Vagina (tissue), 2 donors: Measurements from ENCODE around the gene WNK2. TPM values are rescaled to one million over a fixed set of nuclear protein-coding genes. Genes with fewer than 3 reads are reported as not detected.

Experiments
- DNase-seq, 2 donors: peaks; one replicate each; pipeline ENCODE4 v3.0.0-alpha.2; 2017; ENCODE audit errors: extremely low spot score in 2 of 2
- H3K27ac ChIP-seq: fragments of 200-600 bp; sonication (generic); one replicate; pipeline ENCODE4 v1.5.1; 2019
- H3K27me3 ChIP-seq: fragments of 200-600 bp; sonication (generic); one replicate; pipeline ENCODE4 v1.5.1; 2019
- H3K36me3 ChIP-seq, 2 donors: fragments of 200-600 bp; sonication (generic); one replicate each; pipeline ENCODE4 v1.5.1; 2017 to 2019
- H3K4me1 ChIP-seq: fragments of 200-600 bp; sonication (generic); one replicate; pipeline ENCODE4 v1.5.1; 2019
- H3K4me3 ChIP-seq, 2 donors: fragments of 200-600 bp; sonication (generic); 1 replicate in 1 of 2; 2 replicates in 1 of 2; pipeline ENCODE4 v1.5.1; 2016 to 2019
- H3K9me3 ChIP-seq: fragments of 200-600 bp; sonication (generic); one replicate; pipeline ENCODE4 v1.5.1; 2019
- CTCF ChIP-seq, 3 experiments: fragments of 450-650 bp in 2 of 3; fragments of 200-600 bp in 1 of 3; sonication (generic) in 1 of 3; IDR thresholded peaks; one replicate each; pipeline ENCODE4 v1.5.1; 2017 to 2019; ENCODE audit warnings: antibody characterized with exemption in 3 of 3, mild to moderate bottlenecking in 2 of 3, moderate library complexity in 2 of 3
- POLR2A ChIP-seq, 2 donors: fragments of 450-650 bp; IDR thresholded peaks; one replicate each; pipeline ENCODE4 v1.6.1; 2017; ENCODE audit warnings: antibody characterized with exemption in 2 of 2, mild to moderate bottlenecking in 2 of 2, moderate library complexity in 2 of 2
- POLR2AphosphoS5 ChIP-seq, 2 donors: sonication (generic); formaldehyde crosslinking; IDR thresholded peaks; one replicate each; pipeline ENCODE4 v1.9.0; 2017; ENCODE audit warnings: antibody characterized with exemption in 2 of 2, mild to moderate bottlenecking in 2 of 2, low read depth in 1 of 2; ENCODE audit not compliant: insufficient read depth in 1 of 2
- intact Hi-C: fragments of 100-400 bp; cut with DNase I; formaldehyde crosslinking; loops from one replicate; pipeline ENCODE4 v1.15.1; 2023
- total RNA-seq: library from RNA; depleted of rRNA; stranded (reverse); fragments of >200 nt; gene quantifications from one replicate; pipeline ENCODE4 v1.2.3, GENCODE V29; 2016

The WNK2 gene
- total RNA-seq, 1 donor from 2014 or later = 24.8 TPM

GRCh38 chr9:93287189-93287552, 103.2 kb downstream of the WNK2 start:
- no peak for DNase-seq
- intact Hi-C loops = no loop called here
- peaks cover 12% of the 10 kb centered on the region for H3K4me1 ChIP-seq
- no peak overlapping the region for H3K4me3 ChIP-seq
- H3K27ac ChIP-seq = no peak overlapping the region
- no peaks in the 10 kb centered on the region for H3K36me3 ChIP-seq
- TF ChIP-seq POLR2A (IDR thresholded peaks at IDR 0.05) = no peak
- TF ChIP-seq CTCF (IDR thresholded peaks at IDR 0.05) = no peak
- TF ChIP-seq POLR2AphosphoS5 (IDR thresholded peaks at IDR 0.05; ENCODE audit: insufficient read depth in 1 of 2, low read depth in 1 of 2) = no peak
- H3K9me3 ChIP-seq = no peaks in the 10 kb centered on the region
- no peaks in the 10 kb centered on the region for H3K27me3 ChIP-seq

DNA sequence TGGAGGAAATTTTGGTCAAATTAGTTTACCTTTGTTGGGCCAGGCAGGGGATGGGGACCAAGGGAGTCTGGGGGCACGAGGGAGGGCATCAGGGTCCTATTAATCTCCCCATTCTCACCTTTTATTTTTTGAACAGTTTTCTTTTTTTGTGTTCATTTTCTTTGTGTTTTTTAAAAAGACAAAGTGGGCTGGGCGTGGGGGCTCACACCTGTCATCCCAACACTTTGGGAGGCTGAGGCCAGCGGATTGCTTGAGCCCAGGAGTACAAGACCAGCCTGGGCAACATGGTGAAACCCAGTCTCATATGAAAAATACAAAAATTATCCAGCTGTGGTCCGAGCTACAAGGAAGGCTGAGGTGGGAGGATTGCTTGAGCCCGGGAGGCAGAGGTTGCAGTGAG, 103.7 kb downstream of the WNK2 start:
- Histone ChIP-seq H3K27me3 (no peaks in the 10 kb centered on the region), H3K4me3 (no peak overlapping the region), H3K36me3 (no peaks in the 10 kb centered on the region), H3K4me1 (peaks cover 12% of the 10 kb centered on the region), H3K9me3 (no peaks in the 10 kb centered on the region), H3K27ac (no peak overlapping the region)
- intact Hi-C loops = no loop called here
- no peak for TF ChIP-seq POLR2AphosphoS5 (IDR thresholded peaks at IDR 0.05; ENCODE audit: insufficient read depth in 1 of 2, low read depth in 1 of 2)
- TF ChIP-seq CTCF (IDR thresholded peaks at IDR 0.05) = no peak
- TF ChIP-seq POLR2A (IDR thresholded peaks at IDR 0.05) = no peak
- no peak for DNase-seq

DNA sequence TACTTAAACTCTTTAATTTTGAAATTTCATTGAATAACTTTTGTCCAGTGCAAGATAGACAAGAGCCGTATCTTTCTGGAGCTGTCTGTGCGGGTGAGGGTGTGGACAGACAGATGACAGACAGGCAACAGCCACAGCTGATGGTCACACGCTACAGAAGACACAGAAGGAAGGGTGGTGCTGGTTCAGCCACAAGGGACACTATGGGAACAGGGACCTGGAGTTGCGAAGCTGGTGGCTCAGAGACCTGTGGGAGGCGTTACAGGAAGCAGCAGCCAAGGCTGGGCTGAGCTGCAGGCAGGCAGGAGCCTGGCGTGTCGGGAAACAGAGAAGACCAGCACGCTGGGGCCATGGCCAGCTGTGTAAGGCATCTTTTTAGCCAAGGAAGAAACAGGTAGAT, 104.4 kb downstream of the WNK2 start:
- Histone ChIP-seq H3K27me3 (no peaks in the 10 kb centered on the region), H3K27ac (no peak overlapping the region), H3K4me1 (peaks cover 12% of the 10 kb centered on the region), H3K36me3 (no peaks in the 10 kb centered on the region), H3K9me3 (no peaks in the 10 kb centered on the region), H3K4me3 (no peak overlapping the region)
- no peak for DNase-seq
- TF ChIP-seq POLR2A (IDR thresholded peaks at IDR 0.05) (no peak), POLR2AphosphoS5 (IDR thresholded peaks at IDR 0.05; ENCODE audit: insufficient read depth in 1 of 2, low read depth in 1 of 2) (no peak), CTCF (IDR thresholded peaks at IDR 0.05) (no peak)
- intact Hi-C loops = no loop called here

- H3K4me3 ChIP-seq = no peak overlapping the region
- H3K9me3 ChIP-seq = no peaks in the 10 kb centered on the region
- intact Hi-C loops = no loop called here
- TF ChIP-seq POLR2AphosphoS5 (IDR thresholded peaks at IDR 0.05; ENCODE audit: insufficient read depth in 1 of 2, low read depth in 1 of 2) (peak in 1 of 2 donors; percentile 34), CTCF (IDR thresholded peaks at IDR 0.05) (no peak)
- H3K27me3 ChIP-seq = no peaks in the 10 kb centered on the region
- H3K36me3 ChIP-seq = no peaks in the 10 kb centered on the region
- peak in 1 of 2 donors; percentile 77 for DNase-seq
- peak overlapping the region; percentile 39 for H3K27ac ChIP-seq
- peaks cover 12% of the 10 kb centered on the region for H3K4me1 ChIP-seq
Measured at GRCh38 chr9:93288891-93289883, 105.2 kb downstream of the WNK2 start.
